ENCODE measurements around the gene TMEM220. TPM values are rescaled to one million over a fixed set of nuclear protein-coding genes. Genes with fewer than 3 reads are reported as not detected.

Gene TMEM220
- total RNA-seq, 2 experiments from 2014 or later = 1.1 to 2.1 TPM

GRCh38 chr17:10768750-10769251, 39.0 kb upstream of the TMEM220 start:
- ATAC-seq (no peak), DNase-seq (no peak)
- intact Hi-C loops (cut with DNase I, micrococcal nuclease) = no loop called here
- no peak overlapping the region for H3K27ac Mint-ChIP-seq
- H3K4me3 Mint-ChIP-seq = no peak overlapping the region
- POLR2A ChIA-PET = no interaction called here
- no peaks in the 10 kb centered on the region for H3K27me3 Mint-ChIP-seq
- H3K36me3 Mint-ChIP-seq (ENCODE audit: low read depth) = peaks cover 9% of the 10 kb centered on the region
- no peaks in the 10 kb centered on the region for H3K4me1 Mint-ChIP-seq
- H3K9me3 Mint-ChIP-seq (ENCODE audit: low read depth) = peaks cover 7% of the 10 kb centered on the region
- CTCF ChIA-PET = interaction anchor here (1.1 kb wide), 1 partner anchor 14 kb away, joined by 4 read pairs; no protein-coding TSS in a partner anchor

DNA sequence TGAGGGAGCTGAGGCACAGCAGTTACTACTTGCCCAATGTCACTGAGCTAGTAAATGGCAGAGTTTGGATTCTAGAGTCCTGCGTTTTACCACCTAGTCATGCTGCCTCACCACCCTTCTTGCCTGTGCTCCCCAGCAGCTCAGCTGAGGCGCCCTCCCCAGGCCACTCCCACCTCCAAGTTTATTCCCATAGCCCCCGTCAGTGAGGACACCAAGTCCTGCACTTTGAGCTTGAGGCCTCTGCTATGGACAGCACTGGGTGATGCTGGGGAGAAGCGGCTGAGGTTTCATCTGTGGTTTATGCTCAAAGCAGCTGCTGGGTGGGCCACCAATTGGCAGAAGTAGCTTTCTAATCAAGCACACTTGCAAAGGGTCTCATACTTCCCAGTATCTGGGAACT, 37.4 kb upstream of the TMEM220 start:
- H3K36me3 Mint-ChIP-seq (ENCODE audit: low read depth) = peaks cover 7% of the 10 kb centered on the region
- no peak overlapping the region for H3K4me3 Mint-ChIP-seq
- no peaks in the 10 kb centered on the region for H3K27me3 Mint-ChIP-seq
- peaks cover 7% of the 10 kb centered on the region for H3K9me3 Mint-ChIP-seq (ENCODE audit: low read depth)
- ChIA-PET POLR2A (no interaction called here), CTCF (interaction anchor here (1.0 kb wide), 1 partner anchor 13 kb away, joined by 4 read pairs; no protein-coding TSS in a partner anchor)
- intact Hi-C loops (cut with DNase I, micrococcal nuclease) = no loop called here
- no peak for ATAC-seq
- H3K4me1 Mint-ChIP-seq = no peaks in the 10 kb centered on the region
- DNase-seq = no peak
- no peak overlapping the region for H3K27ac Mint-ChIP-seq

GRCh38 chr17:10762037-10762436, 32.2 kb upstream of the TMEM220 start:
- DNase-seq (no peak), ATAC-seq (no peak)
- no peaks in the 10 kb centered on the region for H3K9me3 Mint-ChIP-seq (ENCODE audit: low read depth)
- ChIA-PET POLR2A (no interaction called here), CTCF (interaction anchor here (1.4 kb wide), 1 partner anchor 12 kb away, joined by 3 read pairs; no protein-coding TSS in a partner anchor)
- H3K27me3 Mint-ChIP-seq = no peaks in the 10 kb centered on the region
- no peak overlapping the region for H3K27ac Mint-ChIP-seq
- H3K4me1 Mint-ChIP-seq = no peaks in the 10 kb centered on the region
- H3K36me3 Mint-ChIP-seq (ENCODE audit: low read depth) = peaks cover 3% of the 10 kb centered on the region
- no peak overlapping the region for H3K4me3 Mint-ChIP-seq
- intact Hi-C loops (cut with DNase I, micrococcal nuclease) = no loop called here

DNA sequence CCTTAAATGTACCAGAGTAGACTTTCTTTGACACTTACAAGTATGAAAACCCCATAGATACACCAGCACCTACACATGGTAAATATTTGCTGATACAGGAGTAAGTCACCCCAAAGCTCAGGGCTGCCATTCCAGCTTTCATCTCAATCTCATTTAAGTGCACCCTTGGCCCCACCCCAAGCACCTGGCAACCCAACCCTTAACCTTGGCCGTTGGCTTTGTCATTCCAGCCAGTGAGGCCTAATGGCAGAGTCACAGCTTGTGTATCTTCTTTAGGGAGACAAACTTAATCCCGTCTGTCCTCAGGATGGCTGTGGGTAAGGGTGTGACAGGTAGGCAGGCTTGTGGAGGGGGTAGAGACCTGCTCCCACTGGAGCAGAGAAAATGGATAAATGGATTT, 31.5 kb upstream of the TMEM220 start:
- Mint-ChIP-seq H3K27ac (no peak overlapping the region), H3K4me1 (no peaks in the 10 kb centered on the region), H3K36me3 (ENCODE audit: low read depth) (peaks cover 1% of the 10 kb centered on the region), H3K4me3 (no peak overlapping the region), H3K9me3 (ENCODE audit: low read depth) (no peaks in the 10 kb centered on the region), H3K27me3 (no peaks in the 10 kb centered on the region)
- intact Hi-C loops (cut with DNase I, micrococcal nuclease) = no loop called here
- CTCF ChIA-PET = interaction anchor here (1.0 kb wide), 1 partner anchor 81 kb away, joined by 3 read pairs; no protein-coding TSS in a partner anchor
- ATAC-seq = no peak
- POLR2A ChIA-PET = no interaction called here
- no peak for DNase-seq

- H3K27me3 Mint-ChIP-seq = no peaks in the 10 kb centered on the region
- no peak overlapping the region for H3K27ac Mint-ChIP-seq
- ChIA-PET POLR2A (interaction anchor here (0.7 kb wide), 1 partner anchor 87 kb away, joined by 3 read pairs; no protein-coding TSS in a partner anchor), CTCF (no interaction called here)
- H3K4me1 Mint-ChIP-seq = no peaks in the 10 kb centered on the region
- no peak for ATAC-seq
- no peak for DNase-seq
- H3K4me3 Mint-ChIP-seq = no peak overlapping the region
- no peaks in the 10 kb centered on the region for H3K9me3 Mint-ChIP-seq (ENCODE audit: low read depth)
- H3K36me3 Mint-ChIP-seq (ENCODE audit: low read depth) = no peaks in the 10 kb centered on the region
- intact Hi-C loops (cut with DNase I, micrococcal nuclease) = no loop called here
These were observed 28.2 kb upstream of the TMEM220 start for GRCh38 chr17:10758062-10758461.

DNA sequence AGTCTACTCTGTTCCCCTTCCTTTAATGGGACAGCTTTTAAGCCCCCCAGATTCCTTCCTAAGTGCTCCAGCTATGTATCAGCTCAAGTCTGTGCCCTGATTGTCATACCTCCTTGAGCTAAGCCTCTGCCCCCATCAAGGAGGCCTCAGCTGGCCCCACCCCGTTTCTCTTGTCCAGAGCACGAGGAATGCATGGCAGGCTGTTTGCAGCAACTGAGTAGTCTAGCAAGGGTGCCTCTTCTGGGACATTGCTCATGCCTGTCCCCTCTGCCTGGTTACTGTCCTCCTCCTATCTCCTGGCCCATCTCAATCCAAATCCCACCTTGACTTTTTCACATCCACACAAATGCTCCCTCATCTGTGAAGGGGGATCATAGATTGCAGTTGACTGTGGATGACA, 27.8 kb upstream of the TMEM220 start:
- intact Hi-C loops (cut with DNase I, micrococcal nuclease) = loop anchor here in 1 of 2 experiments (2.0 kb wide), 1 partner anchor 21 kb away; no protein-coding TSS in a partner anchor
- no peaks in the 10 kb centered on the region for H3K27me3 Mint-ChIP-seq
- no peak overlapping the region for H3K4me3 Mint-ChIP-seq
- H3K4me1 Mint-ChIP-seq = no peaks in the 10 kb centered on the region
- H3K27ac Mint-ChIP-seq = no peak overlapping the region
- ATAC-seq = no peak
- CTCF ChIA-PET = no interaction called here
- H3K36me3 Mint-ChIP-seq (ENCODE audit: low read depth) = no peaks in the 10 kb centered on the region
- DNase-seq = no peak
- H3K9me3 Mint-ChIP-seq (ENCODE audit: low read depth) = no peaks in the 10 kb centered on the region
- POLR2A ChIA-PET = no interaction called here

DNA sequence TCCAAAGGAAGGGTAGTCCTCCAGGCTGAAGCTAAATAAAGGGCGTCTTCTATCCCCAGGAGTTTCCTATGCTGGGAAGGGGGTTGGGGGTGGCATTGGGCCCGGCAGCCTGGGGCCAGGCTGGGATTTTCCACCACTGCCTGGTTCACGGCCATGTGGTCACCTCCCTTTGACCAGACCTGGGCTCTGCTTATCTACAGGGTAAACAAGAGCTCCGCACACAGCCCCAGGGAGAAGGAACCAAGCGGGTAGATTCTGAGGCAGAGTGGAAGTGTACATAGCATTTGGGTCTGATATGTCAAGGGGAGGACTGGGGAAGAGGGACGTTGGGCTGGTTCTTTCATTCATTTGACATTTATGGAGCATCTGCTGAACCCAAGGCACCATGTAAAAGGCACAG, 27.2 kb upstream of the TMEM220 start:
- intact Hi-C loops (cut with DNase I, micrococcal nuclease) = loop anchor here in 1 of 2 experiments (2.0 kb wide), 1 partner anchor 20 kb away; no protein-coding TSS in a partner anchor

GRCh38 chr17:10756619-10757018, 26.8 kb upstream of the TMEM220 start:
- intact Hi-C loops (cut with DNase I, micrococcal nuclease) = loop anchor here in 1 of 2 experiments (2.0 kb wide), 1 partner anchor 20 kb away; no protein-coding TSS in a partner anchor
- ChIA-PET POLR2A (no interaction called here), CTCF (no interaction called here)
- H3K4me3 Mint-ChIP-seq = no peak overlapping the region
- no peaks in the 10 kb centered on the region for H3K27me3 Mint-ChIP-seq
- no peaks in the 10 kb centered on the region for H3K9me3 Mint-ChIP-seq (ENCODE audit: low read depth)
- H3K27ac Mint-ChIP-seq = no peak overlapping the region
- ATAC-seq (no peak), DNase-seq (no peak)
- no peaks in the 10 kb centered on the region for H3K36me3 Mint-ChIP-seq (ENCODE audit: low read depth)
- H3K4me1 Mint-ChIP-seq = no peaks in the 10 kb centered on the region

More for the DNA sequence above, 27.2 kb upstream of the TMEM220 start:
- H3K4me3 Mint-ChIP-seq = no peak overlapping the region
- H3K36me3 Mint-ChIP-seq (ENCODE audit: low read depth) = no peaks in the 10 kb centered on the region
- H3K27me3 Mint-ChIP-seq = no peaks in the 10 kb centered on the region
- no peaks in the 10 kb centered on the region for H3K9me3 Mint-ChIP-seq (ENCODE audit: low read depth)
- ChIA-PET CTCF (no interaction called here), POLR2A (no interaction called here)
- ATAC-seq (no peak), DNase-seq (no peak)
- no peak overlapping the region for H3K27ac Mint-ChIP-seq
- no peaks in the 10 kb centered on the region for H3K4me1 Mint-ChIP-seq

DNA sequence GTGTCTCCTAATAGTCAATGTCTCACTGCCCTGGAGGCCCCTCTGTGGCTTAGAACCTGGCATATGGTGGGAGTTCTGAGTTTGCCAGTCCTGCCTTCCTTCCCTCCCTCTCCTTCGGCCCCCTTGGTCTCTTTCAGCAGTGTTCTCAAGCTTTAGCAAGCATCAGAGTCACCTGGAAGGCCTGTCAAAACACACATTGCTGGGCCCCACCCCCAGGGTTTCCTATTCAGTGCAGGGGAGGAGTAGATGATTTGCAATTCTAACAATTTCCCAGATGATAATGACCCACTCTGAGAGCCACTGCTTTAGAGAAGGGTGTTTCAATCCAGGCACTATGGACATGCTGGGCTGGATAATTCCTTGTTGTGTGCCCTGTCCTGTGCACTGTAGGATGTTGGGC, 26.4 kb upstream of the TMEM220 start:
- intact Hi-C loops (cut with DNase I, micrococcal nuclease) = loop anchor here in 1 of 2 experiments (2.0 kb wide), 1 partner anchor 19 kb away; no protein-coding TSS in a partner anchor

DNA sequence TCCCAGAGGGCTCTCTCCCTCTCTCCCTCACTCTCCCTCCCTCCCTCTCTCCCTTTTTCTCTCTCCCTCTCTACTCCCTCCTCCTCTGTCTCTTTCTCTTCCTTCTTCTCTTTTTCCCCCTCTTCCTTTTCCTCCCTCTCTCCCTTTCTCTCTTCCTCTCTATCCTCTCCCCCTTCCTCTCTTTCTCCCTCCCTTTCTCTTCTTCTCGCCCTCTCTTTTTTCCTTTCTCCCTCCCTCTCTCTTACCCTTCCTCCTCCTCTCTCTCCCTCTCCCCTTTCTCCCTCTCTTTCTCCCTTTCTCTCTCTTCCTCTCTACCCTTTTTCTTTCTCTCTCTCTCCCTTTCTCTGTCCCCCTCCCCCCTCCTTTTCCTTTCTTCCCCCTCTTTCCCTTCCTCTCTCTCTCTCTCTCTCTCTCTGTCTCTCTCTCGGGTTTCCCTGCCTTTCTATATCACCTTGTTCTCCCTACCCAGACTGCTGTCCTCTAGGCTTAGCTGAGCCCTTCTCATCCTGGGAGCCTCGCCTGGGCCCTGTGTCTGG, 25.8 kb upstream of the TMEM220 start:
- CTCF ChIA-PET = interaction anchor here (0.7 kb wide), 1 partner anchor 13 kb away, joined by 4 read pairs; no protein-coding TSS in a partner anchor

More for the DNA sequence above, 26.4 kb upstream of the TMEM220 start:
- DNase-seq (no peak), ATAC-seq (no peak)
- Mint-ChIP-seq H3K27ac (no peak overlapping the region), H3K4me1 (no peaks in the 10 kb centered on the region), H3K36me3 (ENCODE audit: low read depth) (no peaks in the 10 kb centered on the region), H3K4me3 (no peak overlapping the region), H3K27me3 (no peaks in the 10 kb centered on the region), H3K9me3 (ENCODE audit: low read depth) (no peaks in the 10 kb centered on the region)
- POLR2A ChIA-PET = no interaction called here
- CTCF ChIA-PET = no interaction called here

DNA sequence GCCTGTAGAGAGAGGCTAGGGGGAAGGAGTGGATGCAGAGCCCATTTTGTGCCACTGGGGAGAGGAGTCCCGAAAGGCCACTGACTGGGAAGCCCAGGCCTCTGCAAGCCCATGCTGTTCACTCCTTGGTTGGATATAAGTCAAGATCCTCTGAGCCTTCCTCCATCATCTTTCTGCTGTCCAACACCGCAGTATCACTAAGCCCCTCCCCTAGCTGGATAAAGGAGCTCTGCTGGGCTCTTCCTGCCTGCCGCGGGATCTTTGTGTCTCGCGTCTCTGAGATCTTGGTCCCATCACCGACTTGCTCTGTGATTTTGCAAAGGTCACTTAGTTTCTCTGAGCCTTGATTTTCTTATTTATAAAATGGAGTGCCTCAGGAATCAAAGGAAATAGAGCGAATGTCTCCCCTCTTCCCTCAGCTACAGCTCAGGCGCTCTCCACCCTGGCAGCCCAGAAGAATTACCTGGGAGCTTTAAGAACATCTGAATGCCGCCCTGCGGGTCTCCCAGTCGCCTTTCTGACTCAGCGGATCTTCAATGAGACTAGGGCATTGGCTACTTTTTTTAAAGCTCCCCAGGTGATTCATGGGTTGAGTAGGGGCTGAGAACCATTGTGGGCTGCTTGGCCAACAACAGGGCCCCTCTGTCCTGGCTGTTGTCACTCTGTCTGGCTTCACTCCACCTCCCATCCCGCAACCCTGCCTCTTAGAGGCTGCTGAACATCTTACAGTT, 25.2 kb upstream of the TMEM220 start:
- H3K4me3 Mint-ChIP-seq = no peak overlapping the region
- no peaks in the 10 kb centered on the region for H3K36me3 Mint-ChIP-seq (ENCODE audit: low read depth)
- POLR2A ChIA-PET = no interaction called here
- H3K4me1 Mint-ChIP-seq = no peaks in the 10 kb centered on the region
- H3K27me3 Mint-ChIP-seq = no peaks in the 10 kb centered on the region
- CTCF ChIA-PET = interaction anchor here (0.7 to 1.5 kb wide), 3 partner anchors 12 to 90 kb away, joined by 4 to 9 read pairs (median 4); no protein-coding TSS in a partner anchor
- no peak overlapping the region for H3K27ac Mint-ChIP-seq
- ATAC-seq (no peak), DNase-seq (no peak)
- no peaks in the 10 kb centered on the region for H3K9me3 Mint-ChIP-seq (ENCODE audit: low read depth)
- intact Hi-C loops (cut with DNase I, micrococcal nuclease) = loop anchor here in 1 of 2 experiments (1.0 kb wide), 1 partner anchor 90 kb away; no protein-coding TSS in a partner anchor

More for the DNA sequence above, 25.8 kb upstream of the TMEM220 start:
- no peaks in the 10 kb centered on the region for H3K4me1 Mint-ChIP-seq
- H3K4me3 Mint-ChIP-seq = no peak overlapping the region
- H3K9me3 Mint-ChIP-seq (ENCODE audit: low read depth) = no peaks in the 10 kb centered on the region
- no peak for ATAC-seq
- POLR2A ChIA-PET = no interaction called here
- DNase-seq = no peak
- no peak overlapping the region for H3K27ac Mint-ChIP-seq
- H3K36me3 Mint-ChIP-seq (ENCODE audit: low read depth) = no peaks in the 10 kb centered on the region
- no peaks in the 10 kb centered on the region for H3K27me3 Mint-ChIP-seq
- intact Hi-C loops (cut with DNase I, micrococcal nuclease) = loop anchor here in 1 of 2 experiments (2.0 kb wide), 1 partner anchor 19 kb away; no protein-coding TSS in a partner anchor

Measured in activated CD4-positive, alpha-beta T cell treated with anti-CD3 and anti-CD28 coated beads for 36 hours (primary cell).